Measurements from ENCODE around the gene PARD3B. TPM values are rescaled to one million over a fixed set of nuclear protein-coding genes. Genes with fewer than 3 reads are reported as not detected.

PARD3B gene
- total and polyA plus RNA-seq, 2 of the 8 experiments (the other 6 are each of a cell fraction or from before 2014, with no cell fraction given), result 1.2 to 5.7 TPM

GRCh38 chr2:205609113-205609512, 1063.8 kb downstream of the PARD3B start:
- Histone ChIP-seq H4K91ac (replicated peaks; ENCODE audit: insufficient read length, low read length) (no peak overlapping the region), H2BK15ac (ENCODE audit: low read length) (no peak overlapping the region), H3K36me3 (ENCODE audit: control insufficient read depth in 2 of 4, insufficient read depth in 4 of 4, low read length in 3 of 4) (no peaks in the 10 kb centered on the region), H4K20me1 (replicated peaks in 1 of 2; ENCODE audit: control insufficient read depth in 1 of 2, insufficient read depth in 2 of 2, low read length in 2 of 2) (no peaks in the 10 kb centered on the region), H3K9me3 (ENCODE audit: insufficient read depth in 2 of 2, low read depth in 1 of 2, low read length in 1 of 2) (peaks cover 0 to 6% of the 10 kb centered on the region in 2 experiments; a peak in 2 of 4 replicates), H3K27me3 (replicated peaks in 1 of 4; ENCODE audit: control insufficient read depth in 3 of 4, extremely low read depth in 1 of 4, insufficient read depth in 3 of 4, low read length in 3 of 4) (no peaks in the 10 kb centered on the region), H3K18ac (ENCODE audit: extremely low read depth, low read length) (no peak overlapping the region), H2BK20ac (ENCODE audit: low read length) (no peak overlapping the region), H4K8ac (ENCODE audit: extremely low read depth, insufficient read depth, low read length) (no peak overlapping the region), H3K4me1 (replicated peaks in 1 of 4; ENCODE audit: control insufficient read depth in 3 of 4, insufficient read depth in 4 of 4, low read length in 3 of 4) (peaks cover 0 to 4% (median 3%) of the 10 kb centered on the region in 4 experiments; a peak in 2 of 7 replicates), H2BK5ac (ENCODE audit: low read depth, low read length) (no peak overlapping the region), H2AFZ (ENCODE audit: low read length) (no peak overlapping the region), H3K4ac (replicated peaks; ENCODE audit: insufficient read length, low read depth, low read length) (no peak overlapping the region), H3K56ac (replicated peaks; ENCODE audit: insufficient read length, low read depth, low read length) (no peak overlapping the region), H4K5ac (ENCODE audit: insufficient read length, low read depth, low read length) (no peak overlapping the region), H2BK12ac (ENCODE audit: low read depth, low read length) (no peak overlapping the region), H3K4me2 (ENCODE audit: insufficient read depth in 1 of 2, low read depth in 2 of 2, low read length in 2 of 2) (no peak overlapping the region), H2AK5ac (ENCODE audit: low read depth, low read length) (no peak overlapping the region), H3K79me2 (ENCODE audit: control insufficient read depth in 1 of 2, insufficient read depth in 2 of 2, low read length in 2 of 2) (no peaks in the 10 kb centered on the region), H3K23ac (ENCODE audit: insufficient read length) (no peak overlapping the region), H3K79me1 (ENCODE audit: low read depth, low read length) (no peaks in the 10 kb centered on the region), H2BK120ac (replicated peaks; ENCODE audit: low read depth, low read length) (no peak overlapping the region), H3K23me2 (ENCODE audit: low read depth, low read length) (no peaks in the 10 kb centered on the region), H3K9ac (replicated peaks in 1 of 4; ENCODE audit: extremely low read depth in 1 of 4, low read depth in 3 of 4, low read length in 3 of 4) (no peak overlapping the region), H3K27ac (ENCODE audit: low read depth, low read length) (no peak overlapping the region), H3K14ac (ENCODE audit: insufficient read length) (no peak overlapping the region), H3K4me3 (ENCODE audit: extremely low read depth in 1 of 4, insufficient read depth in 2 of 4, low read depth in 3 of 4, low read length in 4 of 4) (no peak overlapping the region)
- no peak for DNase-seq (ENCODE audit: low read depth in 1 of 2, low spot score in 2 of 2)
- FAIRE-seq, result no peak
- POLR2A ChIA-PET (ENCODE audit: partially characterized antibody), result no interaction called here
- TF ChIP-seq PHF8 (conservative IDR thresholded peaks at IDR 0.05; ENCODE audit: low read depth, low read length), result no peak
- CTCF ChIA-PET (ENCODE audit: partially characterized antibody), result interaction anchor here (0.9 to 1.3 kb wide), 3 partner anchors 17 to 317 kb away, joined by 3 to 4 read pairs (median 3); no protein-coding TSS in a partner anchor
- 85% methylated on average over 8 of the region's 8 CpGs; no CpG with 5 or more reads in 1 of the 2 experiments for WGBS, 2 experiments (ENCODE audit: extremely low coverage in 1 of 2, insufficient coverage in 1 of 2, insufficient read length in 1 of 2, insufficient replicate concordance in 2 of 2, low coverage in 1 of 2, low lambda C conversion rate in 2 of 2, missing lambda C conversion rate in 1 of 2)

Data from H1 (cell line).